ENCODE results near the gene BMF. TPM values are rescaled to one million over a fixed set of nuclear protein-coding genes. Genes with fewer than 3 reads are reported as not detected.

BMF gene
- total and polyA plus RNA-seq, 2 donors (not counting 3 experiments of a cell fraction or from before 2014, with no cell fraction given): 8.6 to 9.8 TPM

GRCh38 chr15:40103864-40104271, 4.8 kb downstream of the BMF start:
- intact Hi-C loops (cut with micrococcal nuclease) (loop anchor here (1.0 to 10.0 kb wide), 2 partner anchors 57 to 171 kb away; no protein-coding TSS in a partner anchor), dilution Hi-C loops (cut with MboI; ENCODE audit: extremely low pct_ligation_motif_present, low sequenced_read_pairs) (no loop called here)
- Histone ChIP-seq H3K4me1 (ENCODE audit: control insufficient read depth, extremely low read depth, insufficient read depth, low read length) (peaks cover 28% of the 10 kb centered on the region), H2AFZ (ENCODE audit: low read depth, low read length) (no peak overlapping the region), H3K27me3 (ENCODE audit: control insufficient read depth in 2 of 2, insufficient read depth in 2 of 2, low read length in 2 of 2) (no peaks in the 10 kb centered on the region), H3K4me3 (replicated peaks in 1 of 3; ENCODE audit: insufficient read depth in 1 of 3, low read depth in 1 of 3, low read length in 3 of 3) (no peak overlapping the region), H3K9me1 (replicated peaks; ENCODE audit: control insufficient read depth, extremely low read depth, insufficient read depth, low read length) (no peaks in the 10 kb centered on the region), H3K9ac (replicated peaks; ENCODE audit: extremely low read depth, insufficient read depth, low read length) (peak overlapping the region; percentile 12), H3K9me3 (replicated peaks; ENCODE audit: control insufficient read depth, insufficient read depth, low read length) (no peaks in the 10 kb centered on the region), H3K79me2 (ENCODE audit: control insufficient read depth, insufficient read depth, low read length) (no peaks in the 10 kb centered on the region), H3K27ac (ENCODE audit: insufficient read depth, low read depth, low read length) (no peak overlapping the region), H3K4me2 (ENCODE audit: insufficient read depth, low read length) (no peak overlapping the region), H4K20me1 (replicated peaks; ENCODE audit: control insufficient read depth, extremely low read depth, insufficient read depth, low read length) (no peaks in the 10 kb centered on the region), H3K36me3 (ENCODE audit: control insufficient read depth in 2 of 2, extremely low read depth in 1 of 2, insufficient read depth in 2 of 2, low read length in 2 of 2) (peaks cover 0 to 3% of the 10 kb centered on the region in 2 experiments)
- CTCF ChIA-PET: interaction anchor here (0.6 to 5.4 kb wide), 28 partner anchors 9 to 219 kb away, joined by 3 to 144 read pairs (median 5); partner anchors contain the start of genes BUB1B and INAFM2
- POLR2A ChIA-PET: interaction anchor here (0.9 to 1.3 kb wide), 2 partner anchors 22 to 56 kb away, joined by 4 read pairs; no protein-coding TSS in a partner anchor
- no TSS peak for BruUV-seq (replicated peaks)
- no peak for DNase-seq (ENCODE audit: low read depth, low spot score)
- no peak for FAIRE-seq
- TF ChIP-seq, protein P1, sequence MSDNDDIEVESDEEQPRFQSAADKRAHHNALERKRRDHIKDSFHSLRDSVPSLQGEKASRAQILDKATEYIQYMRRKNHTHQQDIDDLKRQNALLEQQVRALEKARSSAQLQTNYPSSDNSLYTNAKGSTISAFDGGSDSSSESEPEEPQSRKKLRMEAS (IDR thresholded peaks at IDR 0.05; ENCODE audit: insufficient read depth, insufficient read length): no peak
- TF ChIP-seq POLR2AphosphoS5 (IDR thresholded peaks at IDR 0.05; ENCODE audit: insufficient read depth, low read depth, low read length) (no peak), JUN (IDR thresholded peaks at IDR 0.05; ENCODE audit: borderline replicate concordance, insufficient read depth, insufficient read length, low read depth) (no peak), FOS (IDR thresholded peaks at IDR 0.05; ENCODE audit: borderline replicate concordance, insufficient read depth, low read length) (no peak), MYC (IDR thresholded peaks at IDR 0.05; ENCODE audit: low read depth, low read length) (no peak), GATA2 (IDR thresholded peaks at IDR 0.05; ENCODE audit: insufficient read depth, insufficient read length, low read depth, low read length) (no peak), POLR2A (IDR thresholded peaks at IDR 0.05; ENCODE audit: low read depth, low read length) (no peak), CTCF (IDR thresholded peaks at IDR 0.05; ENCODE audit: extremely low read depth in 1 of 2, insufficient read depth in 1 of 2, low read depth in 1 of 2, low read length in 2 of 2) (no peak), EZH2 (IDR thresholded peaks at IDR 0.05; ENCODE audit: borderline replicate concordance, low read depth, low read length, severe bottlenecking) (no peak)

All from endothelial cell of umbilical vein (primary cell).